DLD1 (cell line): ENCODE results near the gene AGXT2.

Experiments used
- in situ Hi-C: cut with HindIII; loops from 2 replicates; pipeline ENCODE4 v1.10.0; 2017; ENCODE audit warnings: low sequenced_read_pairs

AGXT2 gene

GRCh38 chr5:35047785-35048404, at the start of gene AGXT2:
TSS of gene AGXT2 (minus strand) at chr5:35047949. CDS start at chr5:35047892, 57 bp downstream.
- in situ Hi-C loops: no loop called here

- in situ Hi-C loops: no loop called here
Observed at GRCh38 chr5:35096932-35097331, 49.2 kb upstream of the AGXT2 start.

- in situ Hi-C loops: no loop called here
Observed at GRCh38 chr5:35096216-35096615, 48.5 kb upstream of the AGXT2 start.

- in situ Hi-C loops: no loop called here
Observed at GRCh38 chr5:35095366-35095765, 47.6 kb upstream of the AGXT2 start.

GRCh38 chr5:35094948-35095347, 47.2 kb upstream of the AGXT2 start:
- in situ Hi-C loops: no loop called here

- in situ Hi-C loops: no loop called here
Observed at GRCh38 chr5:35092703-35093102, 45.0 kb upstream of the AGXT2 start.

- in situ Hi-C loops: no loop called here
Observed at GRCh38 chr5:35091704-35092103, 44.0 kb upstream of the AGXT2 start.

- in situ Hi-C loops: no loop called here
Observed at GRCh38 chr5:35089334-35090314, 41.9 kb upstream of the AGXT2 start.

GRCh38 chr5:35087991-35088390, 40.2 kb upstream of the AGXT2 start:
- in situ Hi-C loops: no loop called here

- in situ Hi-C loops: no loop called here
Observed at GRCh38 chr5:35083150-35083549, 35.4 kb upstream of the AGXT2 start.

GRCh38 chr5:35082530-35082929, 34.8 kb upstream of the AGXT2 start:
- in situ Hi-C loops: no loop called here

- in situ Hi-C loops: no loop called here
Observed at GRCh38 chr5:35081134-35081533, 33.4 kb upstream of the AGXT2 start.

- in situ Hi-C loops: no loop called here
Observed at GRCh38 chr5:35073160-35073559, 25.4 kb upstream of the AGXT2 start.

GRCh38 chr5:35069188-35069587, 21.4 kb upstream of the AGXT2 start:
- in situ Hi-C loops: no loop called here

GRCh38 chr5:35067985-35068384, 20.2 kb upstream of the AGXT2 start:
- in situ Hi-C loops: no loop called here

GRCh38 chr5:35066260-35066795, 18.6 kb upstream of the AGXT2 start:
- in situ Hi-C loops: no loop called here

- in situ Hi-C loops: no loop called here
Observed at GRCh38 chr5:35063414-35063813, 15.7 kb upstream of the AGXT2 start.

- in situ Hi-C loops: no loop called here
Observed at GRCh38 chr5:35061211-35061770, 13.5 kb upstream of the AGXT2 start.

GRCh38 chr5:35060236-35060635, 12.5 kb upstream of the AGXT2 start:
- in situ Hi-C loops: no loop called here

GRCh38 chr5:35059251-35059650, 11.5 kb upstream of the AGXT2 start:
- in situ Hi-C loops: no loop called here

- in situ Hi-C loops: no loop called here
Observed at GRCh38 chr5:35058374-35058788, 10.6 kb upstream of the AGXT2 start.
